GM23248 (cell line): Measurements from ENCODE around the gene PPP1CC.

Source experiments
- EZH2 ChIP-seq: fragments of 200-600 bp; sonication (generic); IDR thresholded peaks from 2 replicates; pipeline ENCODE4 v1.6.1; 2018; ENCODE audit warnings: antibody characterized with exemption, mild to moderate bottlenecking; ENCODE audit not compliant: insufficient read depth, poor library complexity, severe bottlenecking
- EZH2phosphoT487 ChIP-seq: fragments of 200-600 bp; sonication (generic); IDR thresholded peaks from 2 replicates; pipeline ENCODE4 v1.6.1; 2018; ENCODE audit warnings: antibody characterized with exemption, moderate library complexity, mild to moderate bottlenecking, low read depth; ENCODE audit not compliant: insufficient read depth

GRCh38 chr12:110694330-110694901 is 48.3 kb downstream of the PPP1CC start:
- TF ChIP-seq EZH2, result no peak
- TF ChIP-seq EZH2phosphoT487, result no peak
